GM12875 (cell line): ENCODE results near the gene KCNT2.

Experiments
- H3K4me3 ChIP-seq: one replicate; pipeline ENCODE4 v1.5.1; 2011; ENCODE audit warnings: low read depth, low read length, control low read depth
- CTCF ChIP-seq: IDR thresholded peaks from 2 replicates; pipeline ENCODE4 v1.5.1; 2011; ENCODE audit warnings: low read depth, mild to moderate bottlenecking, control low read depth, inconsistent platforms, low read length, moderate library complexity, borderline replicate concordance; ENCODE audit not compliant: insufficient read depth

The KCNT2 gene

GRCh38 chr1:196442366-196442765 is 165.9 kb downstream of the KCNT2 start:
- H3K4me3 ChIP-seq = no peak overlapping the region
- TF ChIP-seq CTCF = no peak

GRCh38 chr1:196440711-196441110 is 167.5 kb downstream of the KCNT2 start:
- H3K4me3 ChIP-seq = no peak overlapping the region
- no peak for TF ChIP-seq CTCF

GRCh38 chr1:196438329-196438728 is 169.9 kb downstream of the KCNT2 start:
- no peak overlapping the region for H3K4me3 ChIP-seq
- no peak for TF ChIP-seq CTCF

- no peak overlapping the region for H3K4me3 ChIP-seq
- TF ChIP-seq CTCF = no peak
These were observed 170.6 kb downstream of the KCNT2 start for GRCh38 chr1:196437671-196438070.

- TF ChIP-seq CTCF = no peak
- H3K4me3 ChIP-seq = no peak overlapping the region
These were observed 175.2 kb downstream of the KCNT2 start for GRCh38 chr1:196433000-196433399.

- H3K4me3 ChIP-seq = no peak overlapping the region
- TF ChIP-seq CTCF = no peak
These were observed 180.1 kb downstream of the KCNT2 start for GRCh38 chr1:196427976-196428734.

GRCh38 chr1:196425513-196425912 is 182.7 kb downstream of the KCNT2 start:
- H3K4me3 ChIP-seq = no peak overlapping the region
- no peak for TF ChIP-seq CTCF
